HUES6 (cell line): Measurements from ENCODE around the gene GLT1D1.
"Not testable (repeated sequence)": the region's sequence is repeated elsewhere in the genome, so short reads cannot be mapped to it uniquely, and the experiment has no call there.

Experiments
- H3K27ac ChIP-seq: 2 replicates; pipeline ENCODE4 v1.7.0; 2013; ENCODE audit warnings: low read depth, mild to moderate bottlenecking, low read length, inconsistent platforms
- H3K27me3 ChIP-seq: 2 replicates; pipeline ENCODE4 v1.6.1; 2013; ENCODE audit warnings: low read length; ENCODE audit not compliant: control insufficient read depth, insufficient read depth
- H3K36me3 ChIP-seq: 2 replicates; pipeline ENCODE4 v1.6.1; 2013; ENCODE audit warnings: low read length; ENCODE audit not compliant: control insufficient read depth, insufficient read depth
- H3K4me1 ChIP-seq: 2 replicates; pipeline ENCODE4 v1.6.1; 2013; ENCODE audit warnings: low read length; ENCODE audit not compliant: control insufficient read depth, insufficient read depth
- H3K4me3 ChIP-seq: 2 replicates; pipeline ENCODE4 v1.5.1; 2013; ENCODE audit warnings: low read depth, low read length
- H3K9ac ChIP-seq: one replicate; pipeline ENCODE4 v1.6.1; 2013; ENCODE audit warnings: mild to moderate bottlenecking, low read length
- H3K9me3 ChIP-seq: 2 replicates; pipeline ENCODE4 v1.6.1; 2013; ENCODE audit warnings: low read depth, low read length; ENCODE audit not compliant: control insufficient read depth, insufficient read depth

Gene GLT1D1

DNA sequence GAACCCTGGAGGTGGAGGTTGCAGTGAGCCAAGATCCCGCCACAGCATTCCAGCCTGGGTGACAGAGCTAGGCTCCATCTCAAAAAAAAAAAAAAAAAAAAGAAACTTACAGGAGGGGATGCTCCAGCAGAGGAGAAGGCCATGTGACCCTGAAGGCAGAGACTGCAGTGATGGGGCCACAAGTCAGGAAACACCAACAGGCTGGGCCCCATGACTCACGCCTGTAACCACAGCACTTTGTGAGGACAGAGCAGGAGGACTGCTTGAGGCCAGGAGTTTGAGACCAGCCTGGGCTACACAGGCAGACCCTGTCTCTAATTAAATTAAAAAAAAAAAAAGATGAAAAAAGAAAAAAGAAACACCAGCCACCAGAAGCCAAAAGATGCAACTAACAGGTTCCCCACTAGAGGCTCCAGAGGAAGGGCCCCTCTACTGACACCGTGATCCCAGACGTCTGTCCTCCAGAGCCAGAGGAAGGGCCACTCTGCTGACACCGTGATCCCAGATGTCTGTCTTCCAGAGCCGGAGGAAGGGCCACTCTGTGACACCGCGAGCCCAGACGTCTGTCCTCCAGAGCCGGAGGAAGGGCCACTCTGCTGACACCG lies 9.1 kb upstream of the GLT1D1 start:
- Histone ChIP-seq H3K36me3 (no peaks in the 10 kb centered on the region), H3K27ac (no peak overlapping the region), H3K9me3 (no peaks in the 10 kb centered on the region), H3K4me3 (no peak overlapping the region), H3K9ac (no peak overlapping the region), H3K27me3 (no peaks in the 10 kb centered on the region), H3K4me1 (no peaks in the 10 kb centered on the region)

DNA sequence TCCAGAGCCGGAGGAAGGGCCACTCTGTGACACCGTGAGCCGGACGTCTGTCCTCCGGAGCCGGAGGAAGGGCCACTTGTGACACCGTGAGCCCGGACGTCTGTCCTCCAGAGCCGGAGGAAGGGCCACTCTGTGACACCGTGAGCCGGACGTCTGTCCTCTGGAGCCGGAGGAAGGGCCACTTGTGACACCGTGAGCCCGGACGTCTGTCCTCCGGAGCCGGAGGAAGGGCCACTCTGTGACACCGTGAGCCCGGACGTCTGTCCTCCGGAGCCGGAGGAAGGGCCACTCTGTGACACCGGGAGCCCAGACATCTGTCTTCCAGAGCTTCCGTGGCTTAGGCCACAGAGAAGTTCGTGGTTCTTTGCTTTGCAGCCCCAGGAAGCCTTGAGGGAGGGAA lies 6.6 kb upstream of the GLT1D1 start:
- not testable (repeated sequence) for H3K27ac ChIP-seq, H3K36me3 ChIP-seq, H3K9ac ChIP-seq, H3K27me3 ChIP-seq, H3K9me3 ChIP-seq, H3K4me3 ChIP-seq, H3K4me1 ChIP-seq

DNA sequence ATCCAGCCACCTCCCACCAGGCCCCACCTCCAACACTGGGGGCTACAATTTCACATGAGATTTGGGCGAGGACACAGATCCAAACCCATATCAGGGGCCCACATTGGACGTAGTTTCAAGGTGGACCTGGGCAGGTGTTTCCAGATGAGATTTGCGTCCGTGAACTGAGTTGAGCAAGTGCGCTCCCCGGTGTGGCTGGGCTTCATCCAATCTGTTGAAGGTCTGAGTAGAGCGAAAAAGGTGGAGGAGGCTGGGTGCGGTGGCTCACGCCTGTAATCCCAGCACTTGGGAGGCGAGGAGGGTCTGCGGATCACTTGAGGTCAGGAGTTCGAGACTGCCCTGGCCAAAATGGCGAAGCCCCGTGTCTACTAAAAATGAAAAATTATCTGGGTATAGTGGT lies 4.9 kb upstream of the GLT1D1 start:
- Histone ChIP-seq H3K9ac (no peak overlapping the region), H3K27me3 (peaks cover 15% of the 10 kb centered on the region), H3K36me3 (no peaks in the 10 kb centered on the region), H3K4me3 (no peak overlapping the region), H3K4me1 (no peaks in the 10 kb centered on the region; the same call in 1 of the 2 replicates), H3K9me3 (no peaks in the 10 kb centered on the region), H3K27ac (no peak overlapping the region)

GRCh38 chr12:128849806-128850205 lies 3.5 kb upstream of the GLT1D1 start:
- H3K9ac ChIP-seq, H3K9me3 ChIP-seq, H3K27ac ChIP-seq, H3K4me1 ChIP-seq, H3K36me3 ChIP-seq, H3K4me3 ChIP-seq: not testable (repeated sequence)
- peaks cover 23% of the 10 kb centered on the region for H3K27me3 ChIP-seq

DNA sequence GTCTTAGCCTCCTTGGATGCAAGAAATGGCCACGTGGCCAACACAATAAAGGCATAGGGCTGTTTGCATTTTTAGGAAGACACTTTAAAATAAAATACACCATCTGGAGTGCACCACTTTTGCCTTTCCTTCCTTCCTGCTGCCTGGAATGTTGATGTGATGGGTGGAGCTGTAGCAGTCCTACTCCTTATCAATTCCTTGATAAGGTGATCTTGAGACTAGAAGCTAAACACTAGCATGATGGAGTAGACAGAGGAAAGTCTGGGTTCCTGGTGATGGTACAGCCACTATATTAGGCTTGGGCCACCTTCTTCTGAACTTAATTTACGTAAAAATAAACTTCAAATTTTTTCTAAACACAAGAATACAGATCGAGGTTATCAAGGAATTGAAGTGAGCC lies 2.9 kb upstream of the GLT1D1 start:
- Histone ChIP-seq H3K27me3 (peaks cover 24% of the 10 kb centered on the region), H3K27ac (no peak overlapping the region)

DNA sequence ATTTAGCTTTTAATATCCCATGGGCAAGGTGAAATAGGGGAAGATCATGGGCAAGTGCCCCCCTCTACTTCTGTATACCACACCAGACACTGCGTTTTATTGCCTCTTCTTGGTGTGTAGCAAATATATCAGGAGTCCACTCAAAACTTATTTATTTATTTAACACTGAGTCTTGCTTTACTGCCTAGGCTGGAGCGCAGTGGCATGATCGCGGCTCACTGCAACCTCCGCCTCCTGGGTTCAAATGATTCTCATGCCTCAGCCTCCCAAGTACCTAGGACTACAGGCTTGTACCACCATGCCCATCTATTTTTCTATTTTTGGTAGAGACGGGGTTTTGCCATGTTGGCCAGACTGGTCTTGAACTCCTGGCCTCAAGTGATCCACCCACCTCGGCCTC lies 1.8 kb upstream of the GLT1D1 start:
- not testable (repeated sequence) for H3K36me3 ChIP-seq, H3K9me3 ChIP-seq, H3K4me1 ChIP-seq, H3K9ac ChIP-seq, H3K27ac ChIP-seq, H3K4me3 ChIP-seq
- peaks cover 24% of the 10 kb centered on the region for H3K27me3 ChIP-seq

More for the DNA sequence above, 2.9 kb upstream of the GLT1D1 start:
- no peaks in the 10 kb centered on the region; the same call in 1 of the 2 replicates for H3K4me1 ChIP-seq
- H3K9me3 ChIP-seq, result no peaks in the 10 kb centered on the region
- H3K4me3 ChIP-seq, result no peak overlapping the region
- no peak overlapping the region for H3K9ac ChIP-seq
- no peaks in the 10 kb centered on the region for H3K36me3 ChIP-seq

- H3K27me3 ChIP-seq, result peaks cover 24% of the 10 kb centered on the region
- H3K9me3 ChIP-seq, result no peaks in the 10 kb centered on the region
- H3K9ac ChIP-seq, result no peak overlapping the region
- no peaks in the 10 kb centered on the region for H3K36me3 ChIP-seq
- no peak overlapping the region for H3K4me3 ChIP-seq
- H3K4me1 ChIP-seq, result peaks cover 7% of the 10 kb centered on the region; the same call in 1 of the 2 replicates
- no peak overlapping the region for H3K27ac ChIP-seq
Measured at GRCh38 chr12:128852026-128852698, 1.1 kb upstream of the GLT1D1 start.

DNA sequence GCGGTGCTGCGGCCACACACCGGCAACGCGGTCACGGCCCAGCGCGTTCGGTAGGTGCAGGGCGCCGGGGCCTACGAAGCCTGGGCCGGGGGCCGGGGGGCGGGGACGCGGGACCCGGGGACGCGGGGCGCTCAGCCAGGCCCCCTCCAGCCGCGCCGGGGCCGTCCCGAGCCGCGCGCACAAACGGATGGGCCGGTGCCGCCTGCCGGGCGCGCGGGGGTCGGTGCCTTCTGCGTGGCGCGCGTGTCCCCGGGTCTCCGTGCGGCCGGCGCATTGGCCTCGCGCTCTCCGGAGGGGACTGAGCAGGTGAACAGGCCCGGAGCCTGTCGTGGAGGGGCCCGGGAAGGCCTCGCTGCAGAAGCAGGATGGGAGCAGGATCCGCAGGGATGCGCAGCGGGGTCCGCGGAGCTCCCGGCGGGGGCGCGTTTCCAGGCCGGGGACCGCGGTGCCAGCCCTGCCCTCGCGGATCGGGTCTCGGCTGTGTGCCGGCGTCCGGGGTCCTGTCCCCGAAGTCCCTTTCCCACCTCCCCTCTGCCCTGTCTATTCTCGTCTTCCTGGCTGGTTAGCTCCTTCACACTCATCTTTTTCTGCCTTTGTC lies 421 bp downstream of the GLT1D1 start:
- no peak overlapping the region for H3K27ac ChIP-seq
- H3K4me3 ChIP-seq, result peak overlapping the region; percentile 67

GRCh38 chr12:128856035-128856790 lies 2.9 kb downstream of the GLT1D1 start:
- Histone ChIP-seq H3K36me3 (no peaks in the 10 kb centered on the region), H3K27ac (no peak overlapping the region), H3K9me3 (no peaks in the 10 kb centered on the region), H3K27me3 (peaks cover 24% of the 10 kb centered on the region), H3K4me1 (peaks cover 7% of the 10 kb centered on the region; the same call in 1 of the 2 replicates), H3K4me3 (no peak overlapping the region), H3K9ac (no peak overlapping the region)

More for the DNA sequence above, 421 bp downstream of the GLT1D1 start:
- H3K4me1 ChIP-seq, result peaks cover 7% of the 10 kb centered on the region; the same call in 1 of the 2 replicates
- peak overlapping the region; percentile 75 for H3K9ac ChIP-seq
- H3K27me3 ChIP-seq, result peaks cover 24% of the 10 kb centered on the region
- no peaks in the 10 kb centered on the region for H3K9me3 ChIP-seq
- no peaks in the 10 kb centered on the region for H3K36me3 ChIP-seq

- no peaks in the 10 kb centered on the region for H3K36me3 ChIP-seq
- no peaks in the 10 kb centered on the region for H3K9me3 ChIP-seq
- H3K4me3 ChIP-seq, result no peak overlapping the region
- peaks cover 7% of the 10 kb centered on the region; the same call in 1 of the 2 replicates for H3K4me1 ChIP-seq
- no peak overlapping the region for H3K9ac ChIP-seq
- peaks cover 24% of the 10 kb centered on the region for H3K27me3 ChIP-seq
- H3K27ac ChIP-seq, result no peak overlapping the region
Measured at GRCh38 chr12:128856791-128857078, 3.5 kb downstream of the GLT1D1 start.
